Measurements from ENCODE around the gene MRC2.
A peak's percentile ranks its signal among the peaks of the same experiment; 100 is the strongest.

The MRC2 gene

GRCh38 chr17:62653826-62654761, 26.6 kb downstream of the MRC2 start:
- H3K9me3 ChIP-seq (ENCODE audit: control extremely low read depth in 1 of 5, control insufficient read depth in 4 of 5, insufficient read depth in 2 of 5, low read depth in 1 of 5, low read length in 4 of 5) = no peaks in the 10 kb centered on the region
- peak in 1 of 3 donors; percentile 22 for DNase-seq
- ChIA-PET POLR2A (no interaction called here), CTCF (interaction anchor here (0.5 to 1.6 kb wide), 5 partner anchors 12 to 1307 kb away, joined by 3 to 4 read pairs (median 3); no protein-coding TSS in a partner anchor)
- WGBS (ENCODE audit: insufficient coverage) = 54% methylated on average over 19 of the region's 19 CpGs
- H3K27ac ChIP-seq (ENCODE audit: insufficient read depth in 1 of 2, low read depth in 1 of 2, low read length in 2 of 2, poor library complexity in 1 of 2, severe bottlenecking in 2 of 2) = no peak overlapping the region
- H3K36me3 ChIP-seq (ENCODE audit: control insufficient read depth in 4 of 4, insufficient read depth in 4 of 4, low read length in 3 of 4) = no peaks in the 10 kb centered on the region
- no peaks in the 10 kb centered on the region for H3K27me3 ChIP-seq (replicated peaks in 2 of 5; ENCODE audit: control insufficient read depth in 4 of 5, insufficient read depth in 5 of 5, low read length in 4 of 5)
- peak overlapping the region in 4 of 7 experiments; percentile 12 to 80 (median 28) for H3K4me3 ChIP-seq (ENCODE audit: control insufficient read depth in 1 of 7, extremely low read depth in 1 of 7, insufficient read depth in 4 of 7, low read depth in 2 of 7, low read length in 6 of 7)
- H3K4me1 ChIP-seq (ENCODE audit: control extremely low read depth in 1 of 4, control insufficient read depth in 4 of 4, insufficient read depth in 4 of 4, low read length in 3 of 4) = peaks cover 0 to 35% (median 26%) of the 10 kb centered on the region in 4 experiments

GRCh38 chr17:62655656-62656055, 28.2 kb downstream of the MRC2 start:
- Histone ChIP-seq H3K9me3 (ENCODE audit: control extremely low read depth in 1 of 5, control insufficient read depth in 4 of 5, insufficient read depth in 2 of 5, low read depth in 1 of 5, low read length in 4 of 5) (peaks cover 0 to 7% (median 1%) of the 10 kb centered on the region in 5 experiments), H3K36me3 (ENCODE audit: control insufficient read depth in 4 of 4, insufficient read depth in 4 of 4, low read length in 3 of 4) (no peaks in the 10 kb centered on the region), H3K27me3 (replicated peaks in 2 of 5; ENCODE audit: control insufficient read depth in 4 of 5, insufficient read depth in 5 of 5, low read length in 4 of 5) (no peaks in the 10 kb centered on the region), H3K4me1 (ENCODE audit: control extremely low read depth in 1 of 4, control insufficient read depth in 4 of 4, insufficient read depth in 4 of 4, low read length in 3 of 4) (peaks cover 0 to 35% (median 26%) of the 10 kb centered on the region in 4 experiments), H3K4me3 (ENCODE audit: control insufficient read depth in 1 of 7, extremely low read depth in 1 of 7, insufficient read depth in 4 of 7, low read depth in 2 of 7, low read length in 6 of 7) (no peak overlapping the region), H3K27ac (ENCODE audit: insufficient read depth in 1 of 2, low read depth in 1 of 2, low read length in 2 of 2, poor library complexity in 1 of 2, severe bottlenecking in 2 of 2) (no peak overlapping the region)
- 100% methylated on average over 4 of the region's 6 CpGs for WGBS (ENCODE audit: insufficient coverage)
- POLR2A ChIA-PET = no interaction called here
- CTCF ChIA-PET = interaction anchor here (1.7 kb wide), 1 partner anchor 99 kb away, joined by 3 read pairs; no protein-coding TSS in a partner anchor
- no peak for DNase-seq

- DNase-seq = no peak
- ChIA-PET CTCF (interaction anchor here (1.1 to 1.7 kb wide), 2 partner anchors 15 to 99 kb away, joined by 3 to 5 read pairs; no protein-coding TSS in a partner anchor), POLR2A (interaction anchor here (0.8 kb wide), 1 partner anchor 16 kb away, joined by 4 read pairs; no protein-coding TSS in a partner anchor)
- Histone ChIP-seq H3K27ac (ENCODE audit: insufficient read depth in 1 of 2, low read depth in 1 of 2, low read length in 2 of 2, poor library complexity in 1 of 2, severe bottlenecking in 2 of 2) (no peak overlapping the region), H3K4me3 (ENCODE audit: control insufficient read depth in 1 of 7, extremely low read depth in 1 of 7, insufficient read depth in 4 of 7, low read depth in 2 of 7, low read length in 6 of 7) (no peak overlapping the region), H3K27me3 (replicated peaks in 2 of 5; ENCODE audit: control insufficient read depth in 4 of 5, insufficient read depth in 5 of 5, low read length in 4 of 5) (no peaks in the 10 kb centered on the region), H3K9me3 (ENCODE audit: control extremely low read depth in 1 of 5, control insufficient read depth in 4 of 5, insufficient read depth in 2 of 5, low read depth in 1 of 5, low read length in 4 of 5) (peaks cover 0 to 12% (median 4%) of the 10 kb centered on the region in 5 experiments), H3K4me1 (ENCODE audit: control extremely low read depth in 1 of 4, control insufficient read depth in 4 of 4, insufficient read depth in 4 of 4, low read length in 3 of 4) (peaks cover 0 to 33% (median 26%) of the 10 kb centered on the region in 4 experiments), H3K36me3 (ENCODE audit: control insufficient read depth in 4 of 4, insufficient read depth in 4 of 4, low read length in 3 of 4) (no peaks in the 10 kb centered on the region)
- 100% methylated on average over 1 of the region's 1 CpG for WGBS (ENCODE audit: insufficient coverage)
Observed at GRCh38 chr17:62656446-62656845, 29.0 kb downstream of the MRC2 start.

DNA sequence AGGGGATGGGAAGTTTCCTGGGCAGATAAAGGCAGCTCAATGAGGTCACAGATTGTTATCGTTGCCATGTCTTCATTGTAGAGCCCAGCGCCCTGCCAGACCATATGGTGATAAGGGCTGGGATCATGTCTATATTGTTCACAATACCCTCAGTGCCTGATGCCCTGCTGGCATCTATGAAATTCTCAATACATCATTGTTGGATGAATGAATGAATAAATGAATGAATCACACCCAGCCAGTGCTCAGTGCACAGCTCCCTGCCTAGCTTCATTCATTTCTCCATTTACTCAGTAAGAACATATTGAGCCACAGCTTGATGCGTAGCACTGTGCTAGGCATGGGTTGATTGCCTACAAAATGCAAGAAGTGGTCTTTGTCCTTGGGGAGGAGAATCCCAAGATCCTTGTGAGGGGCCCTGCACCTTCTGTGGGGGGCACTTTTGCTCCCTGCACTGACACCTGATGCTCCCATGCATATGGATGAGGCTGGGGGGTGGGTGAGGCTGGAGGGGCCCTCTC, 29.7 kb downstream of the MRC2 start:
- Histone ChIP-seq H3K27me3 (replicated peaks in 2 of 5; ENCODE audit: control insufficient read depth in 4 of 5, insufficient read depth in 5 of 5, low read length in 4 of 5) (no peaks in the 10 kb centered on the region), H3K4me1 (ENCODE audit: control extremely low read depth in 1 of 4, control insufficient read depth in 4 of 4, insufficient read depth in 4 of 4, low read length in 3 of 4) (peaks cover 0 to 26% (median 21%) of the 10 kb centered on the region in 4 experiments), H3K27ac (ENCODE audit: insufficient read depth in 1 of 2, low read depth in 1 of 2, low read length in 2 of 2, poor library complexity in 1 of 2, severe bottlenecking in 2 of 2) (no peak overlapping the region), H3K9me3 (ENCODE audit: control extremely low read depth in 1 of 5, control insufficient read depth in 4 of 5, insufficient read depth in 2 of 5, low read depth in 1 of 5, low read length in 4 of 5) (peaks cover 0 to 12% (median 4%) of the 10 kb centered on the region in 5 experiments), H3K36me3 (ENCODE audit: control insufficient read depth in 4 of 4, insufficient read depth in 4 of 4, low read length in 3 of 4) (no peaks in the 10 kb centered on the region), H3K4me3 (ENCODE audit: control insufficient read depth in 1 of 7, extremely low read depth in 1 of 7, insufficient read depth in 4 of 7, low read depth in 2 of 7, low read length in 6 of 7) (no peak overlapping the region)
- no peak for DNase-seq
- ChIA-PET CTCF (interaction anchor here (1.1 kb wide), 1 partner anchor 15 kb away, joined by 5 read pairs; no protein-coding TSS in a partner anchor), POLR2A (interaction anchor here (0.8 kb wide), 1 partner anchor 15 kb away, joined by 4 read pairs; no protein-coding TSS in a partner anchor)
- no CpG with 5 or more reads among the region's 3 CpGs for WGBS (ENCODE audit: insufficient coverage)

- DNase-seq = no peak
- H3K4me3 ChIP-seq (ENCODE audit: control insufficient read depth in 1 of 7, extremely low read depth in 1 of 7, insufficient read depth in 4 of 7, low read depth in 2 of 7, low read length in 6 of 7) = no peak overlapping the region
- H3K36me3 ChIP-seq (ENCODE audit: control insufficient read depth in 4 of 4, insufficient read depth in 4 of 4, low read length in 3 of 4) = no peaks in the 10 kb centered on the region
- POLR2A ChIA-PET = no interaction called here
- no peaks in the 10 kb centered on the region for H3K27me3 ChIP-seq (replicated peaks in 2 of 5; ENCODE audit: control insufficient read depth in 4 of 5, insufficient read depth in 5 of 5, low read length in 4 of 5)
- 100% methylated on average over 8 of the region's 9 CpGs for WGBS (ENCODE audit: insufficient coverage)
- no peak overlapping the region for H3K27ac ChIP-seq (ENCODE audit: insufficient read depth in 1 of 2, low read depth in 1 of 2, low read length in 2 of 2, poor library complexity in 1 of 2, severe bottlenecking in 2 of 2)
- CTCF ChIA-PET = interaction anchor here (2.2 kb wide), 1 partner anchor 15 kb away, joined by 7 read pairs; no protein-coding TSS in a partner anchor
- H3K4me1 ChIP-seq (ENCODE audit: control extremely low read depth in 1 of 4, control insufficient read depth in 4 of 4, insufficient read depth in 4 of 4, low read length in 3 of 4) = peaks cover 0 to 22% (median 18%) of the 10 kb centered on the region in 4 experiments
- peaks cover 0 to 12% (median 4%) of the 10 kb centered on the region in 5 experiments for H3K9me3 ChIP-seq (ENCODE audit: control extremely low read depth in 1 of 5, control insufficient read depth in 4 of 5, insufficient read depth in 2 of 5, low read depth in 1 of 5, low read length in 4 of 5)
Observed at GRCh38 chr17:62657690-62658089, 30.2 kb downstream of the MRC2 start.

GRCh38 chr17:62658136-62658920, 30.9 kb downstream of the MRC2 start:
- no peak overlapping the region for H3K27ac ChIP-seq (ENCODE audit: insufficient read depth in 1 of 2, low read depth in 1 of 2, low read length in 2 of 2, poor library complexity in 1 of 2, severe bottlenecking in 2 of 2)
- H3K27me3 ChIP-seq (replicated peaks in 2 of 5; ENCODE audit: control insufficient read depth in 4 of 5, insufficient read depth in 5 of 5, low read length in 4 of 5) = no peaks in the 10 kb centered on the region
- H3K9me3 ChIP-seq (ENCODE audit: control extremely low read depth in 1 of 5, control insufficient read depth in 4 of 5, insufficient read depth in 2 of 5, low read depth in 1 of 5, low read length in 4 of 5) = peaks cover 0 to 12% (median 4%) of the 10 kb centered on the region in 5 experiments
- no peak overlapping the region for H3K4me3 ChIP-seq (ENCODE audit: control insufficient read depth in 1 of 7, extremely low read depth in 1 of 7, insufficient read depth in 4 of 7, low read depth in 2 of 7, low read length in 6 of 7)
- H3K4me1 ChIP-seq (ENCODE audit: control extremely low read depth in 1 of 4, control insufficient read depth in 4 of 4, insufficient read depth in 4 of 4, low read length in 3 of 4) = peaks cover 0 to 17% (median 11%) of the 10 kb centered on the region in 4 experiments
- no peaks in the 10 kb centered on the region for H3K36me3 ChIP-seq (ENCODE audit: control insufficient read depth in 4 of 4, insufficient read depth in 4 of 4, low read length in 3 of 4)
- no peak for DNase-seq
- WGBS (ENCODE audit: insufficient coverage) = 91% methylated on average over 10 of the region's 15 CpGs
- POLR2A ChIA-PET = no interaction called here
- CTCF ChIA-PET = interaction anchor here (2.2 kb wide), 1 partner anchor 14 kb away, joined by 7 read pairs; no protein-coding TSS in a partner anchor

Measured in common myeloid progenitor, CD34-positive (primary cell).